ENCODE data around the gene LHFPL5.

Gene LHFPL5

DNA sequence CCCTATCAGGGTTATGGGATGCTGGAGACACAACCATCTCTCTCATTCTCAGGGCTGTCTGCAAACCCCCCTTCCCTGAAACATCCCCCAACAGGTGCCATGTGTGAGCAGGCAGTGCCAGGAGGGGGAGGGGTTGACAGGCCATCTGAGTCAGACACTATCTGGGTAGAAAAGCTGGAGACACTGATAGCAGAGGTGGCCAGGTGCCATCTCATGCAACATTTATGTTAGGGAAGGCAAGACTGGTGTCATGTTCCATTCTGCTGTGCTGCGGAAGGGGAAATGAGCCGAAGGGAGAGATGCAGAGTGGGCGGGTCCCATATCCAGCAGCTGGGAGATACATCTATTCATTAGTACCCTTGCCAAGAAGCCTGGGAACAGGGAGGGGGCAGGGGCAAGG is 3.5 kb downstream of the LHFPL5 start:
- no peaks in the 10 kb centered on the region for H3K36me3 ChIP-seq
- TF ChIP-seq, protein P1, sequence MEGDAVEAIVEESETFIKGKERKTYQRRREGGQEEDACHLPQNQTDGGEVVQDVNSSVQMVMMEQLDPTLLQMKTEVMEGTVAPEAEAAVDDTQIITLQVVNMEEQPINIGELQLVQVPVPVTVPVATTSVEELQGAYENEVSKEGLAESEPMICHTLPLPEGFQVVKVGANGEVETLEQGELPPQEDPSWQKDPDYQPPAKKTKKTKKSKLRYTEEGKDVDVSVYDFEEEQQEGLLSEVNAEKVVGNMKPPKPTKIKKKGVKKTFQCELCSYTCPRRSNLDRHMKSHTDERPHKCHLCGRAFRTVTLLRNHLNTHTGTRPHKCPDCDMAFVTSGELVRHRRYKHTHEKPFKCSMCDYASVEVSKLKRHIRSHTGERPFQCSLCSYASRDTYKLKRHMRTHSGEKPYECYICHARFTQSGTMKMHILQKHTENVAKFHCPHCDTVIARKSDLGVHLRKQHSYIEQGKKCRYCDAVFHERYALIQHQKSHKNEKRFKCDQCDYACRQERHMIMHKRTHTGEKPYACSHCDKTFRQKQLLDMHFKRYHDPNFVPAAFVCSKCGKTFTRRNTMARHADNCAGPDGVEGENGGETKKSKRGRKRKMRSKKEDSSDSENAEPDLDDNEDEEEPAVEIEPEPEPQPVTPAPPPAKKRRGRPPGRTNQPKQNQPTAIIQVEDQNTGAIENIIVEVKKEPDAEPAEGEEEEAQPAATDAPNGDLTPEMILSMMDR (IDR thresholded peaks at IDR 0.05) = no peak
- no peak for DNase-seq
- no peak overlapping the region for H3K27ac ChIP-seq
- H3K27me3 ChIP-seq = peaks cover 0 to 44% of the 10 kb centered on the region in 2 donors
- intact Hi-C loops (cut with DNase I; ENCODE audit: low total_unique reads) = no loop called here
- H3K9me3 ChIP-seq = no peaks in the 10 kb centered on the region
- no peak overlapping the region for H3K4me3 ChIP-seq
- H3K4me1 ChIP-seq = peaks cover 0 to 8% (median 3%) of the 10 kb centered on the region in 4 donors

DNA sequence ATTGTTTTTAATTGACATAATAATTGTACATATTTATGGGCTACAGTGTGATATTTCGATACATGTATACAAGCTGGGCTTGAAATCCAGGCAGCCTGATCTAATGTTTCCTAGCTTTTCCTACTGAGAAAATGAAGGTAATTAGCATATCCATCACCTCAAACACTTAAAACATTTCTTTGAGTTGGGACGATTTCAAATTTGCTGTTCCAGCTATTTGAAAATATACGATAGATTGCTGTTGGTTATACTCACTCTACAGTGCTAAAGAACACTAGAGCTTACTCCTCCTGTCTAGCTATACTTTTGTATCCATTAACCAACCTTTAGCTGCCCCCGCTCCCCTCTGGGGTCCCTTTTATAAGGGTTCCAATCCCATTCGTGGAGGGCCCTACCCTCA is 4.7 kb downstream of the LHFPL5 start:
- Histone ChIP-seq H3K4me3 (no peak overlapping the region), H3K4me1 (peaks cover 0 to 8% (median 3%) of the 10 kb centered on the region in 4 donors), H3K27me3 (peaks cover 0 to 50% of the 10 kb centered on the region in 2 donors), H3K9me3 (no peaks in the 10 kb centered on the region), H3K36me3 (no peaks in the 10 kb centered on the region), H3K27ac (no peak overlapping the region)
- TF ChIP-seq, protein P1 (IDR thresholded peaks at IDR 0.05) = no peak
- no peak for DNase-seq
- intact Hi-C loops (cut with DNase I; ENCODE audit: low total_unique reads) = no loop called here

DNA sequence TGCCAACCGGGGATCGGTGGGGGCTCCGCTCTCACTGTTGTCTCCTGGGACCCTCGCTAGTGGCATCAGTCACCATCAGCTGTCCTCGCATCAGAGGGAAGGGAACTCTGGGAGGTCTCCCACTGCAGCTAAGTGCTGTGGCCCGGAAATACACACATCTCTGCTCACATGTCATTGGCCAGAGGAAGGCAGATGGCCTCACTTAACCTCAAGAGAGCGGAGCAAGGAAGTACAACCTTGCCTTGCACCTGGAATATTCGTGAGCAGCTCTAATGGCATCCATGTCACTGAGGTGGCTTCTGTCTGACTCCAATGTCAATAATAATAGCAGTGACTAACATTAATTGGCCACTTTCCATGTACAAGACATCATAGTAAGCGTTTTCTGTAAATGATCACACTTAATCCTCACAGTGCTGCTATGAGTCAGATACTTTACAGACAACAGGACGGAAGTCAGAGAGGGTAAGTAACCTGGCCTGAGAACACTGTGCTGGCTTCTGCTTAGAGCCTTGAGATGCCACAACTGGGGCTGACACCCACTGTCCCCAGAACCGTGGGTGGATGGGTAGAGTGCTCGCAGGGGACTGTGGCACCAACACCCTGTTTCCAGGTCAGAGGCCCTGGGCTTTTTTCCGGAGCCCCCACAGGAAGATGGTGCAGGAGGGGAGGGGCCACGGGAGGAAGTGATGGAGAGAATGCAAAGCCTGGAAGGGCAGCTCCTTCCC is 6.0 kb downstream of the LHFPL5 start:
- TF ChIP-seq, protein P1 (IDR thresholded peaks at IDR 0.05) = no peak
- intact Hi-C loops (cut with DNase I; ENCODE audit: low total_unique reads) = no loop called here
- H3K27ac ChIP-seq = no peak overlapping the region

DNA sequence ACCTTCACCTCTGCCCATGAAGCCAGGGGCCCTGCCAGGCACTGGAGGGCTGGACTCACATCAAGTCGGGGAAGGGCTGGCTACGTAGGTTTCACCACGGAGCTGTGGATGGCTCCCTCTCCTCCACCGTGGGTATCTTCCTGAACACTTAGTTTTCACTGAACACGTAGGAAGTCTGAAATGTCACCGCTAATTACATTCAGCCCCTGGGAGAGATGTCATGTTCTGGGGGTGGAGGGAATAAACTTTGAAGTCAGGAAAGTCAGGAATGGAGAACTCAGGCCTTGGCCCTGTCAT is 6.5 kb downstream of the LHFPL5 start:
- intact Hi-C loops (cut with DNase I; ENCODE audit: low total_unique reads) = no loop called here
- H3K4me3 ChIP-seq = no peak overlapping the region
- no peaks in the 10 kb centered on the region for H3K4me1 ChIP-seq
- TF ChIP-seq, protein P1 (IDR thresholded peaks at IDR 0.05) = no peak
- peaks cover 0 to 33% of the 10 kb centered on the region in 2 donors for H3K27me3 ChIP-seq
- no peak for DNase-seq
- no peaks in the 10 kb centered on the region for H3K36me3 ChIP-seq
- no peak overlapping the region for H3K27ac ChIP-seq
- peaks cover 0 to 1% (median 0%) of the 10 kb centered on the region in 3 donors for H3K9me3 ChIP-seq

More for the DNA sequence above, 6.0 kb downstream of the LHFPL5 start:
- Histone ChIP-seq H3K36me3 (no peaks in the 10 kb centered on the region), H3K27me3 (peaks cover 0 to 38% of the 10 kb centered on the region in 2 donors), H3K4me3 (no peak overlapping the region), H3K9me3 (no peaks in the 10 kb centered on the region), H3K4me1 (no peaks in the 10 kb centered on the region)
- no peak for DNase-seq

DNA sequence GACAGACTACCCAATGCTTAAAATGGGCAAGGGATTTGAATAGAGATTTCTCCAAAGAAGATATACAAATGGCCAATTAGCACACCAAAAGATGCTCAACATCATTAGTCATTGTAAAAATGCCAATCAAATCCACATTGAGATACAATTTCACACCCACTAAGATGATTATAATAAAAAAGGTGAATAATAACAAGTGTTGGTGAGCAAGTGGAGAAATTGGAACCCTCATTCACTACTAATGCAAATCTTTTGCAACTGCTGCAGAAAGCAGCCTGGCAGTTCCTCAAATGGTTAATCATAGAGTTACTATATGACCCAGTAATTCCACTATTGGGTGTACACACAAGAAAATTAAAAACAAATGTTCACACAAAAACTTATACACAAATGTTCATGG is 12.4 kb downstream of the LHFPL5 start:
- no peak overlapping the region for H3K27ac ChIP-seq
- TF ChIP-seq, protein P1 (IDR thresholded peaks at IDR 0.05) = no peak
- peaks cover 0 to 13% (median 7%) of the 10 kb centered on the region in 3 donors for H3K9me3 ChIP-seq
- DNase-seq = no peak
- H3K4me3 ChIP-seq = no peak overlapping the region
- peaks cover 0 to 8% of the 10 kb centered on the region in 2 donors for H3K27me3 ChIP-seq
- intact Hi-C loops (cut with DNase I; ENCODE audit: low total_unique reads) = no loop called here
- no peaks in the 10 kb centered on the region for H3K4me1 ChIP-seq
- no peaks in the 10 kb centered on the region for H3K36me3 ChIP-seq

Data from tibial artery (tissue), 4 donors.